Measurements from ENCODE around the gene NKX2-2. TPM values are rescaled to one million over a fixed set of nuclear protein-coding genes. Genes with fewer than 3 reads are reported as not detected.

The NKX2-2 gene
- total and polyA plus RNA-seq, 2 of the 8 experiments (the other 6 are each of a cell fraction or from before 2014, with no cell fraction given): not detected

- no peak overlapping the region for H3K4ac ChIP-seq (replicated peaks; ENCODE audit: insufficient read length, low read depth, low read length)
- no peak overlapping the region; the same call in 1 of the 2 replicates for H2BK5ac ChIP-seq (ENCODE audit: low read depth, low read length)
- no peak overlapping the region for H2BK120ac ChIP-seq (replicated peaks; ENCODE audit: low read depth, low read length)
- H4K8ac ChIP-seq (ENCODE audit: extremely low read depth, insufficient read depth, low read length): no peak overlapping the region; the same call in 1 of the 2 replicates
- peak; percentile 55 for FAIRE-seq
- POLR2A ChIA-PET (ENCODE audit: partially characterized antibody): interaction anchor here (0.7 to 1.3 kb wide), 4 partner anchors 48 to 202 kb away, joined by 3 to 4 read pairs (median 3); partner anchors contain the start of gene XRN2
- no peaks in the 10 kb centered on the region for H3K9me3 ChIP-seq (ENCODE audit: insufficient read depth in 2 of 2, low read depth in 1 of 2, low read length in 1 of 2)
- WGBS, 2 experiments (ENCODE audit: extremely low coverage in 1 of 2, insufficient coverage in 1 of 2, insufficient read length in 1 of 2, insufficient replicate concordance in 2 of 2, low coverage in 1 of 2, low lambda C conversion rate in 2 of 2, missing lambda C conversion rate in 1 of 2): 5% methylated on average over 36 of the region's 36 CpGs; no CpG with 5 or more reads in 1 of the 2 experiments
- H4K20me1 ChIP-seq (replicated peaks in 1 of 2; ENCODE audit: control insufficient read depth in 1 of 2, insufficient read depth in 2 of 2, low read length in 2 of 2): peaks cover 11 to 18% of the 10 kb centered on the region in 2 experiments
- H3K18ac ChIP-seq (ENCODE audit: extremely low read depth, low read length): no peak overlapping the region
- H2BK15ac ChIP-seq (ENCODE audit: low read length): peak overlapping the region; percentile 92; the same call in 1 of the 2 replicates
- peak in 1 of 2 experiments; percentile 100 for DNase-seq (ENCODE audit: low read depth in 1 of 2, low spot score in 2 of 2)
- no peak overlapping the region for H2AK5ac ChIP-seq (ENCODE audit: low read depth, low read length)
- no peak overlapping the region for H2BK20ac ChIP-seq (ENCODE audit: low read length)
- CTCF ChIA-PET (ENCODE audit: partially characterized antibody): interaction anchor here (0.6 to 7.1 kb wide), 46 partner anchors 9 to 685 kb away, joined by 3 to 90 read pairs (median 5); no protein-coding TSS in a partner anchor
- H3K36me3 ChIP-seq (ENCODE audit: control insufficient read depth in 2 of 4, insufficient read depth in 4 of 4, low read length in 3 of 4): peaks cover 0 to 4% (median 0%) of the 10 kb centered on the region in 4 experiments; a peak in 1 of 8 replicates
- H3K4me2 ChIP-seq (ENCODE audit: insufficient read depth in 1 of 2, low read depth in 2 of 2, low read length in 2 of 2): peak overlapping the region; percentile 64 to 96
- peaks cover 6% of the 10 kb centered on the region; the same call in 1 of the 2 replicates for H3K23me2 ChIP-seq (ENCODE audit: low read depth, low read length)
- H2AFZ ChIP-seq (ENCODE audit: low read length): 0 out of 2 replicates have a peak overlapping the region, but pooled peaks have one; percentile 71
- no peaks in the 10 kb centered on the region for H3K79me2 ChIP-seq (ENCODE audit: control insufficient read depth in 1 of 2, insufficient read depth in 2 of 2, low read length in 2 of 2)
- peaks cover 6 to 33% (median 10%) of the 10 kb centered on the region in 4 experiments; a peak in 6 of 7 replicates for H3K4me1 ChIP-seq (replicated peaks in 1 of 4; ENCODE audit: control insufficient read depth in 3 of 4, insufficient read depth in 4 of 4, low read length in 3 of 4)
- H3K9ac ChIP-seq (replicated peaks in 1 of 4; ENCODE audit: extremely low read depth in 1 of 4, low read depth in 3 of 4, low read length in 3 of 4): no peak overlapping the region
- no peak overlapping the region for H4K5ac ChIP-seq (ENCODE audit: insufficient read length, low read depth, low read length)
- no peak overlapping the region for H3K23ac ChIP-seq (ENCODE audit: insufficient read length)
- no peaks in the 10 kb centered on the region for H3K79me1 ChIP-seq (ENCODE audit: low read depth, low read length)
- no peak overlapping the region for H3K14ac ChIP-seq (ENCODE audit: insufficient read length)
- H4K91ac ChIP-seq (replicated peaks; ENCODE audit: insufficient read length, low read length): no peak overlapping the region
- no peak overlapping the region for H3K27ac ChIP-seq (ENCODE audit: low read depth, low read length)
- H3K4me3 ChIP-seq (ENCODE audit: extremely low read depth in 1 of 4, insufficient read depth in 2 of 4, low read depth in 3 of 4, low read length in 4 of 4): peak overlapping the region; percentile 28 to 69 (median 48)
- H3K56ac ChIP-seq (replicated peaks; ENCODE audit: insufficient read length, low read depth, low read length): no peak overlapping the region
- peaks cover 47 to 68% (median 59%) of the 10 kb centered on the region in 4 experiments for H3K27me3 ChIP-seq (replicated peaks in 1 of 4; ENCODE audit: control insufficient read depth in 3 of 4, extremely low read depth in 1 of 4, insufficient read depth in 3 of 4, low read length in 3 of 4)
- H2BK12ac ChIP-seq (ENCODE audit: low read depth, low read length): peak overlapping the region; percentile 87; the same call in 1 of the 2 replicates
- TF ChIP-seq USF2 (IDR thresholded peaks at IDR 0.05; ENCODE audit: low read length): 0 out of 2 replicates have a peak, but pooled peaks have one; percentile 7
- TF ChIP-seq JUND (IDR thresholded peaks at IDR 0.05; ENCODE audit: low read length): peak; percentile 35; the same call in 1 of the 2 replicates
- TF ChIP-seq MAX (IDR thresholded peaks at IDR 0.05): peak; percentile 9; the same call in 1 of the 2 replicates
- TF ChIP-seq BACH1 (IDR thresholded peaks at IDR 0.05; ENCODE audit: low read length): no peak; the same call in 1 of the 2 replicates
- TF ChIP-seq RAD21 (IDR thresholded peaks at IDR 0.05 in 1 of 2, conservative IDR thresholded peaks at IDR 0.05 in 1 of 2; ENCODE audit: low read depth in 2 of 2, low read length in 2 of 2): peak; percentile 100
- TF ChIP-seq SP4 (IDR thresholded peaks at IDR 0.05; ENCODE audit: low read length): 0 out of 2 replicates have a peak, but pooled peaks have one; percentile 6
- TF ChIP-seq BRCA1 (IDR thresholded peaks at IDR 0.05; ENCODE audit: low read depth, low read length): 0 out of 2 replicates have a peak, but pooled peaks have one; percentile 19
- TF ChIP-seq CTBP2 (IDR thresholded peaks at IDR 0.05; ENCODE audit: borderline replicate concordance, insufficient read depth, insufficient read length, low read length): no peak
- TF ChIP-seq JUN (IDR thresholded peaks at IDR 0.05; ENCODE audit: low read depth, low read length): 0 out of 2 replicates have a peak, but pooled peaks have one; percentile 32
These were observed 8.6 kb downstream of the NKX2-2 start for GRCh38 chr20:21505161-21505809.
